Loucy (cell line): ENCODE data around the gene GPI.

Source experiments
- H2AFZ ChIP-seq: fragments of 200-600 bp; sonication (generic); 2 replicates; pipeline ENCODE4 v1.6.0; 2016; ENCODE audit warnings: antibody characterized with exemption, mild to moderate bottlenecking, low read length, moderate library complexity
- H3F3A ChIP-seq: fragments of 200-600 bp; 2 replicates; pipeline ENCODE4 v1.6.0; 2016; ENCODE audit warnings: antibody characterized with exemption, low read depth, mild to moderate bottlenecking
- H3K27me3 ChIP-seq: fragments of 200-600 bp; sonication (generic); 2 replicates; pipeline ENCODE4 v1.6.1; 2014; ENCODE audit warnings: low read length, mild to moderate bottlenecking; ENCODE audit not compliant: insufficient read depth, poor library complexity, severe bottlenecking
- H3K36me3 ChIP-seq: fragments of 200-600 bp; sonication (generic); 2 replicates; pipeline ENCODE4 v1.6.1; 2016; ENCODE audit warnings: low read length; ENCODE audit not compliant: insufficient read depth
- H3K4me1 ChIP-seq: fragments of 200-600 bp; sonication (generic); 2 replicates; pipeline ENCODE4 v1.5.1; 2014; ENCODE audit warnings: low read length, mild to moderate bottlenecking; ENCODE audit not compliant: insufficient read depth, poor library complexity, severe bottlenecking
- H3K4me2 ChIP-seq: fragments of 200-600 bp; sonication (generic); 2 replicates; pipeline ENCODE4 v1.6.0; 2014; ENCODE audit warnings: antibody characterized with exemption, low read length, low read depth, mild to moderate bottlenecking; ENCODE audit not compliant: poor library complexity, severe bottlenecking
- H3K4me3 ChIP-seq: fragments of 200-600 bp; sonication (generic); 2 replicates; pipeline ENCODE4 v1.5.1; 2014; ENCODE audit warnings: low read length, mild to moderate bottlenecking, mixed read lengths; ENCODE audit not compliant: poor library complexity, severe bottlenecking
- H3K79me2 ChIP-seq: fragments of 200-600 bp; sonication (generic); 2 replicates; pipeline ENCODE4 v1.6.1; 2014; ENCODE audit warnings: low read length; ENCODE audit not compliant: insufficient read depth
- H3K9ac ChIP-seq: fragments of 200-600 bp; sonication (generic); 2 replicates; pipeline ENCODE4 v1.6.0; 2014; ENCODE audit warnings: mild to moderate bottlenecking, low read depth, low read length, moderate library complexity; ENCODE audit not compliant: poor library complexity, severe bottlenecking
- H3K9me2 ChIP-seq: fragments of 200-600 bp; sonication (generic); replicated peaks from 2 replicates; pipeline ENCODE4 v1.6.1; 2016; ENCODE audit warnings: low read depth, low read length, mixed read lengths
- H3K9me3 ChIP-seq: fragments of 200-600 bp; sonication (generic); 2 replicates; pipeline ENCODE4 v1.6.1; 2014; ENCODE audit warnings: mild to moderate bottlenecking, antibody characterized with exemption, low read length, low read depth; ENCODE audit not compliant: insufficient read depth
- H4K20me1 ChIP-seq: fragments of 200-600 bp; sonication (generic); 2 replicates; pipeline ENCODE4 v1.6.0; 2014; ENCODE audit warnings: antibody characterized with exemption, low read length, mild to moderate bottlenecking; ENCODE audit not compliant: insufficient read depth, poor library complexity, severe bottlenecking
- EZH2phosphoT487 ChIP-seq: fragments of 200-600 bp; IDR thresholded peaks from 2 replicates; pipeline ENCODE4 v1.6.1; 2018; ENCODE audit warnings: antibody characterized with exemption, mild to moderate bottlenecking, moderate library complexity, borderline replicate concordance
- TF ChIP-seq, protein P1 (sequence below): fragments of 200-600 bp; sonication (generic); conservative IDR thresholded peaks from 2 replicates; pipeline ENCODE4 v1.5.1; 2014; ENCODE audit warnings: mild to moderate bottlenecking, antibody characterized with exemption, low read length

The GPI gene

DNA sequence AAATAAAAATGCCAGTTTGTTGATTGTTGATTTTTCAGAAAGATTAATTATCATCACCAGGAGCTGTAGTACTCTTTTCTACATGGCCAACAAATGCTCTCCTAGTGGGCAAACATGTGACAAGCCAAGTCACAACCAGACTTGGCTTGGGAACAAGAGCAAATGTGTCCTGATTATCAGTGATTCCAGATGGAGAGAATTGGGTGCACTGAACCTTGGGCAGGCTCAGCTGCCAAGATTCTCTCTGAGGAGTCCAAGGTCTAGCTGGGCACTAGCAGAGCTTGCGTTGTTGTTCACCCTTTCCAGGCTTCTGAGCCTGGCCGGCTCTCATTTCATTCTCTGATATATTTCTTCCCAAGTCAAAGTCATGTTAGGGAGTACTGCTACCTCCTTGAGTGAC lies 27.3 kb upstream of the GPI start:
- TF ChIP-seq EZH2phosphoT487 = no peak
- TF ChIP-seq, protein P1, sequence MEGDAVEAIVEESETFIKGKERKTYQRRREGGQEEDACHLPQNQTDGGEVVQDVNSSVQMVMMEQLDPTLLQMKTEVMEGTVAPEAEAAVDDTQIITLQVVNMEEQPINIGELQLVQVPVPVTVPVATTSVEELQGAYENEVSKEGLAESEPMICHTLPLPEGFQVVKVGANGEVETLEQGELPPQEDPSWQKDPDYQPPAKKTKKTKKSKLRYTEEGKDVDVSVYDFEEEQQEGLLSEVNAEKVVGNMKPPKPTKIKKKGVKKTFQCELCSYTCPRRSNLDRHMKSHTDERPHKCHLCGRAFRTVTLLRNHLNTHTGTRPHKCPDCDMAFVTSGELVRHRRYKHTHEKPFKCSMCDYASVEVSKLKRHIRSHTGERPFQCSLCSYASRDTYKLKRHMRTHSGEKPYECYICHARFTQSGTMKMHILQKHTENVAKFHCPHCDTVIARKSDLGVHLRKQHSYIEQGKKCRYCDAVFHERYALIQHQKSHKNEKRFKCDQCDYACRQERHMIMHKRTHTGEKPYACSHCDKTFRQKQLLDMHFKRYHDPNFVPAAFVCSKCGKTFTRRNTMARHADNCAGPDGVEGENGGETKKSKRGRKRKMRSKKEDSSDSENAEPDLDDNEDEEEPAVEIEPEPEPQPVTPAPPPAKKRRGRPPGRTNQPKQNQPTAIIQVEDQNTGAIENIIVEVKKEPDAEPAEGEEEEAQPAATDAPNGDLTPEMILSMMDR = no peak
- no peak overlapping the region for H3K4me3 ChIP-seq
- no peak overlapping the region for H2AFZ ChIP-seq
- peaks cover 16% of the 10 kb centered on the region; the same call in 1 of the 2 replicates for H3K36me3 ChIP-seq
- H3K4me2 ChIP-seq = no peak overlapping the region
- no peaks in the 10 kb centered on the region for H3K27me3 ChIP-seq
- no peaks in the 10 kb centered on the region for H3K9me3 ChIP-seq
- no peaks in the 10 kb centered on the region for H4K20me1 ChIP-seq
- H3F3A ChIP-seq = no peaks in the 10 kb centered on the region
- H3K79me2 ChIP-seq = no peaks in the 10 kb centered on the region
- H3K4me1 ChIP-seq = no peaks in the 10 kb centered on the region
- no peak overlapping the region for H3K9ac ChIP-seq
- no peaks in the 10 kb centered on the region for H3K9me2 ChIP-seq

DNA sequence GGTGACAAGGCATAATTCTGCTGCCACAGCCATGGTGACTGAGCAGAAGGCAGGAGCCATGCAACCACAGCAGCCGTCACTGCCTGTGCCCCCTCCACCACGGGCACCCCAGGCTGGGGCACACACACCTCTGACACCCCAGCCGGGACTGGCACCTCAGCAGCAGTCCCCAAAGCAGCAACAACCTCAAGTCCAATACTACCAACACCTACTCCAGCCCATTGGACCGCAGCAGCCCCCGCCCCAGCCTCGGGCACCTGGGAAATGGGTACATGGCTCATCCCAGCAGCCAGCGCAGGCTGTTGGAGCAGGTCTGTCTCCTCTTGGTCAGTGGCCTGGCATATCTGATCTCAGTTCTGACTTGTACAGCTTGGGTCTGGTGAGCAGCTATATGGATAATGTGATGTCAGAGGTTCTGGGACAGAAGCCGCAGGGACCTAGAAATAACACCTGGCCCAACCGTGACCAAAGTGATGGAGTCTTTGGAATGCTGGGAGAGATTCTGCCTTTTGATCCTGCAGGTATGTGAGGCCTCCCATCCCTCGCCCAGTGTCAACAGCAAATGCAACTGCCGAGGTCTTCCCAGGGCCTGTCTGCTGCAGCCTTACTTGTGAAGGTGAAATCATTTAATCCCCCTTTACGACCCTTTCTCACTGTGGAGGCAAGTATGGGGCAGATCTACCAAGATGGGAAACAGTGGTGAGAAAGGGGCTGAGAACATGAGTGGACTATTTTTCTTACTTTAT lies 22.9 kb upstream of the GPI start:
- Histone ChIP-seq H2AFZ (no peak overlapping the region), H3K4me2 (no peak overlapping the region), H3K9me2 (no peaks in the 10 kb centered on the region), H3K4me3 (no peak overlapping the region), H3K9ac (no peak overlapping the region), H4K20me1 (no peaks in the 10 kb centered on the region), H3K27me3 (no peaks in the 10 kb centered on the region), H3K36me3 (peaks cover 10% of the 10 kb centered on the region; the same call in 1 of the 2 replicates), H3F3A (no peaks in the 10 kb centered on the region), H3K4me1 (no peaks in the 10 kb centered on the region), H3K9me3 (no peaks in the 10 kb centered on the region), H3K79me2 (no peaks in the 10 kb centered on the region)
- TF ChIP-seq, protein P1 = no peak
- no peak for TF ChIP-seq EZH2phosphoT487

DNA sequence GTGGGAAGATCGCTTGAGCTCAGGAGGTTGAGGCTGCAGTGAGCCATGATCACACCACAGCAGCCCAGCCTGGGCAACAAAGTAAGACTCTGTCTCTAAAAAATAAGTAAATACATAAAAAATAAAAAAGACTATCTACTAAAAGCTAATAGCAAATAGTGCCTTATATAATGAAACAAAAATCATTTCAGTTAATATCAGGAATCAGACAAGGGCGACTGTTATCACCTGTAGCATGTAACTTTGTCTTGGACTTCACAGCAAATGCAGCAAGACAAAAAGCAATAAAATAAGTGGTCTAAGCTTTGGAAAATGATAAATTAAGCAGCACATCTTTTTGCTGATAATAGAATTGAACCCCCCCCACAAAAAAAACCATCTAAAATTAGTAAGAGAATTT lies 21.2 kb upstream of the GPI start:
- Histone ChIP-seq H3F3A (no peaks in the 10 kb centered on the region), H3K27me3 (no peaks in the 10 kb centered on the region), H3K4me3 (no peak overlapping the region), H4K20me1 (no peaks in the 10 kb centered on the region), H3K9me2 (no peaks in the 10 kb centered on the region), H3K36me3 (peaks cover 10% of the 10 kb centered on the region; the same call in 1 of the 2 replicates), H3K4me2 (no peak overlapping the region), H3K79me2 (no peaks in the 10 kb centered on the region), H2AFZ (no peak overlapping the region), H3K4me1 (no peaks in the 10 kb centered on the region), H3K9me3 (no peaks in the 10 kb centered on the region), H3K9ac (no peak overlapping the region)
- TF ChIP-seq, protein P1 = no peak
- TF ChIP-seq EZH2phosphoT487 = no peak
